ENCODE data around the gene KLHL29.

KLHL29 gene

DNA sequence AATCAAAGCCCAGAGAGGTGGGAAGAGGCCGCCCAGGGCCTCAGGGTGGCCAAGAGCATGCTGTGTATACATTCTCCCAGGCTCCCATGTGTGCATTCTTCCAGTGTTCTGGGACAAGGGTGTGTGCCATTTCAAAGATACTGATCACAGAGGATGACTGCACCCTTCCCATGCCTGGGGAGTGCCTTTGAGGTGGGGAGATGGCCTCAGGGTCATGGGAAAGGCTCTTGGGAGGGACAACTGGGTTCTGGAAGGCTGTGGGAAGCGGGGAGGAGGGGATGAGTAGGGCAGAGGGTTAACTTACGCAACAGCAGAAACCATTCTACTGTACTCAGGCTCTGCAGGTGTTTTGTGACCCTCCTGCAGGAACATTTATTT, 40.9 kb downstream of the KLHL29 start:
- Mint-ChIP-seq H3K36me3 (ENCODE audit: low read depth) (no peaks in the 10 kb centered on the region), H3K4me3 (no peak overlapping the region), H3K4me1 (ENCODE audit: low read depth) (no peaks in the 10 kb centered on the region), H3K9me3 (no peaks in the 10 kb centered on the region), H3K27ac (no peak overlapping the region), H3K27me3 (peaks cover 2% of the 10 kb centered on the region)
- intact Hi-C loops (cut with micrococcal nuclease), result no loop called here

DNA sequence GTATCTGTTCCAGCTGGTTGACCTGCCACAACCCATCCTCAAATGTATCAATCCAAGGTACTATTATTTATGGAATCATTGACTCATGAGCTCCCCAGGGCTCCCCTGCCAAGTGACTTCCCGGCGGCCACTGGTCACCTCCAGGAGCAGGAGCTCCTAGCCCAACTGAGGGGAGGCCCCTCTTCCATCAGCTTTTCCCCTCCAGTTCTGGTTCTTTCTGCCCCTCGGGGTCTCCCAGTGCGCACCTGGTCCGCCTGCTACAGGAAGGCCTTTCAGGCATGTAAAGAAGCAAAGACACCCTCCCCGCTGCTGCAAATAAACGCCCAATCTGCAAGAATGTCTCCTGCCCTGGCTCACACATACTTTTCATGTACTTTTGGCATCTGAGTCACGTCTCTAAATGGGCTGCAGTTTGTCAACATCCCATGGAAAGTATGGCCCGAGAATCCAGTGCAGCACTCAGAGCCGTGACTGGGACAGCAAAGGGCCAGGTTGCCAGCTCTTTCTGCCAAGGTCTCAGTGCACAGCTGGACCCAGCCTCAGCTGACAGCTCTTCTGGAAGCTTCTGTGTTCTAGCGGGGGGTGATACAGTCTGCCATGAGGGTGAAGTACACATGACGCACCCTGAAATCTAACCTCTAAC, 41.4 kb downstream of the KLHL29 start:
- Mint-ChIP-seq H3K4me3 (no peak overlapping the region), H3K9me3 (no peaks in the 10 kb centered on the region), H3K36me3 (ENCODE audit: low read depth) (no peaks in the 10 kb centered on the region), H3K27ac (no peak overlapping the region), H3K4me1 (ENCODE audit: low read depth) (no peaks in the 10 kb centered on the region), H3K27me3 (peaks cover 2% of the 10 kb centered on the region)
- intact Hi-C loops (cut with micrococcal nuclease), result no loop called here

DNA sequence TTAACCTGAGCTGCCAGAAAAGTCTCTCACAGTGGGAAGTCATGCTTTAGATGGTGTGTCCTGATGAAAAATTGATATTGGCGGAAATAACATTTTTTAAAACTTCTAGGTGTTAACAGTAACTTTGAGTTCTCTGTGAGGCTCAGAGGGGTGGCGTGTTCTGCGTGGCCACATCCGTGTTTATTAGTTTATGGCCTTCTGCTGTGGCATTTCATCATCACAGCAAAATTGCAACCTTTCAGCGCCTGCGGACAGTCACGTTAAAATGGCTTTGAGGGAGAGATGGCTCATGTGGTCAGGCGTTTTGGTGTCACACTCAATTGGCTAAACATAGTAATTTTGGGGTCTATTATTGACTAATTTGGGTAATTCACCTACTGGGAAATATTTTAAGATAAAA, 42.4 kb downstream of the KLHL29 start:
- intact Hi-C loops (cut with micrococcal nuclease), result no loop called here
- Mint-ChIP-seq H3K27me3 (peaks cover 3% of the 10 kb centered on the region), H3K27ac (no peak overlapping the region), H3K4me1 (ENCODE audit: low read depth) (no peaks in the 10 kb centered on the region), H3K4me3 (no peak overlapping the region), H3K9me3 (no peaks in the 10 kb centered on the region), H3K36me3 (ENCODE audit: low read depth) (no peaks in the 10 kb centered on the region)

DNA sequence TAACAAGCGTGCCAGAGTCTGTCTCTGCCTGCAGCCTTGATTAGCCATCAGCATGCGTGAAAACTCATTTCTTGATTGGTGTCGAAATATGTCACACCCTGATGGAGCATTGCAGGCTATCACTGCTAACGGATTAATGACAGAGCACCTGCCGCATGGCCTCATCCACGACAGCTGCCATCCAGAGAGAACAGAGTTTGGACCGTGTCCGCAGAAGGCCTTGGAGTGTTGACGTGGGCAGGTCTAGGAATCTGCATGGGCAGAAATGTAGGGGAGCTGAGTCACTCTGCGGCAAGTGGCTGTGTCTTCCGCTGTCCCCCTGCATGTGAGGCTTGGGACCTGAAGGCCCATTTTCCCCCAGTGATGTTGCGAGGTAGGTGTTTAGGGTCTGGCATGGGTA, 43.0 kb downstream of the KLHL29 start:
- Mint-ChIP-seq H3K4me3 (no peak overlapping the region), H3K27ac (no peak overlapping the region), H3K27me3 (peaks cover 7% of the 10 kb centered on the region), H3K9me3 (no peaks in the 10 kb centered on the region), H3K36me3 (ENCODE audit: low read depth) (no peaks in the 10 kb centered on the region), H3K4me1 (ENCODE audit: low read depth) (no peaks in the 10 kb centered on the region)
- intact Hi-C loops (cut with micrococcal nuclease), result no loop called here

DNA sequence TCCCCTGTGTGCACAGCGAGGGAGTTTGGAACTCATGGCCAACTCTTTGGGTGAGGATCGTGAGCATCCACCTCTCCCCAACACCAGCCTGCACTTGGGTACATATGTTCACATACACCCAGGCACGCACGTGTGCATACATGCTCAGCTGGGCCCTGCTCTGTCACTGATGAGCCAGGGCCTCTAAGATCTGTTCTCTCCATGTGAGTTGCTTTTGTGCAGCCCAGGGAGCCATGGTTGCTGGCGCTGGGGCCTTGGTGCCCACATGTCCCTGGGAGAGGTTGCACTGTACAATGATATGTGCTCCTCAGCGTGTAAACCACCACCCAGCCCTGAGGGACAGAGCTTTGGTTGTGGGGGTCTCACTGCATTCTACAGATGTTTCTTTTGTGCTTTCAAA, 44.1 kb downstream of the KLHL29 start:
- intact Hi-C loops (cut with micrococcal nuclease), result no loop called here
- H3K4me1 Mint-ChIP-seq (ENCODE audit: low read depth), result no peaks in the 10 kb centered on the region
- H3K27me3 Mint-ChIP-seq, result peaks cover 9% of the 10 kb centered on the region
- H3K36me3 Mint-ChIP-seq (ENCODE audit: low read depth), result no peaks in the 10 kb centered on the region
- H3K27ac Mint-ChIP-seq, result no peak overlapping the region
- no peak overlapping the region for H3K4me3 Mint-ChIP-seq
- no peaks in the 10 kb centered on the region for H3K9me3 Mint-ChIP-seq

DNA sequence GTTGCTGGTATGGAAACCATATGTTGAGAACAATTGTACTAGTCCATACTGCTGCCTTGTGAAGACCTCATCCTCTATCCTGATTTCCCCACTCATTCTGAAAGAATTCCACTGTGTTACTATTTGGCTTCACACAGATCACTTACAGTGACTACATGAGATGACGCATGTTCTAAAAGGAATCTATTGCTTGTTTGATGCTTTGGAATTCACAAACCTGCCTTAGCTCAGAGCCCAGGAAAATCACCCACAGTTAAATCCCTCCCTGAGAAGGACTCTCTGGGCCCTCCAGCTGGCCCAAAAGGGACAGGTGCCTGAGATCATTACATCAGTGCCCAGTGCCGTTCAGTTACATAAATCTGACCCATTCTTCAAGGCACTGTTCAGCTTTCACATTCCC, 45.3 kb downstream of the KLHL29 start:
- H3K36me3 Mint-ChIP-seq (ENCODE audit: low read depth), result no peaks in the 10 kb centered on the region
- no peak overlapping the region for H3K4me3 Mint-ChIP-seq
- H3K9me3 Mint-ChIP-seq, result no peaks in the 10 kb centered on the region
- no peak overlapping the region for H3K27ac Mint-ChIP-seq
- H3K27me3 Mint-ChIP-seq, result peaks cover 16% of the 10 kb centered on the region
- intact Hi-C loops (cut with micrococcal nuclease), result no loop called here
- H3K4me1 Mint-ChIP-seq (ENCODE audit: low read depth), result no peaks in the 10 kb centered on the region

DNA sequence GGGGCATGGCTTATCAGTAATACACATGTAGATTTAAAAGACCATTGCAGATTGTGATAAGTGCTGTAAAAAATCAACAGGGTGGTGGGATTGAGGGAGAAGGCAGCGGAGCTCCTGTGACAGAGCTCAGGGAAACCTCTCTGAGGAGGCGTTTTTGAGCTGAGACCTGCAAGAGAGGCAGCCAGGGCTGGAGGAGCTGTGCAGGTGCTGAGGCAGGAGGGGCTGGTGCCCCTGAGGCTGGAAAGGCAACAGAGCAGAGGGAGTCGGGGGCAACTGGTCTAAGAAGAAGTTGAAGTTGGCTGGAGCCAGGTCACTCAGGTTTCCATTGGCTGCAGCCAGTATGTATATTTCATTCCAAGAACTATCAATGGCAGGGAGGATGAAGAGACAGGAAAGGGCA, 47.6 kb downstream of the KLHL29 start:
- no peaks in the 10 kb centered on the region for H3K9me3 Mint-ChIP-seq
- peaks cover 5% of the 10 kb centered on the region for H3K4me1 Mint-ChIP-seq (ENCODE audit: low read depth)
- no peak overlapping the region for H3K27ac Mint-ChIP-seq
- intact Hi-C loops (cut with micrococcal nuclease), result no loop called here
- H3K27me3 Mint-ChIP-seq, result peaks cover 28% of the 10 kb centered on the region
- H3K36me3 Mint-ChIP-seq (ENCODE audit: low read depth), result no peaks in the 10 kb centered on the region
- H3K4me3 Mint-ChIP-seq, result no peak overlapping the region

DNA sequence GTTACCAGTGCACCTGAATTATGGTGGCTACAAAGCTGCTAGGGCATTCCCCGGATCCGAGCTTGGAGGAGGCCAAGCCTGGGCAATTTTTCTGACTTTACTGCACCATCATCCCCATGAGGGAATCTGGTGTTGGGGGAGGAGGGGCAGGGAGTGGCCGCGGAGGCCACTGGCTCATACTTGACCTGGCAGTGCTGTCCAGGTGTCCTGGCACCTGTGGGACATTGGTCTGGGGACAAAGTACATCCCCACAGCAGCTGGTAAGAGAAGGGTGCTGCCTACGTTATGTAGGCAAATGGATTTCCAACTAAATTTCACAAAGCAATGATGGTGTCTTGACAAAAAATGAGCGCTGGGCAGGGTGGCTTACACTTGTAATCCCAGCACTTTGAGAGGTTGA, 48.3 kb downstream of the KLHL29 start:
- peaks cover 5% of the 10 kb centered on the region for H3K4me1 Mint-ChIP-seq (ENCODE audit: low read depth)
- H3K9me3 Mint-ChIP-seq, result no peaks in the 10 kb centered on the region
- H3K27me3 Mint-ChIP-seq, result peaks cover 28% of the 10 kb centered on the region
- no peak overlapping the region for H3K27ac Mint-ChIP-seq
- no peaks in the 10 kb centered on the region for H3K36me3 Mint-ChIP-seq (ENCODE audit: low read depth)
- intact Hi-C loops (cut with micrococcal nuclease), result no loop called here
- no peak overlapping the region for H3K4me3 Mint-ChIP-seq

DNA sequence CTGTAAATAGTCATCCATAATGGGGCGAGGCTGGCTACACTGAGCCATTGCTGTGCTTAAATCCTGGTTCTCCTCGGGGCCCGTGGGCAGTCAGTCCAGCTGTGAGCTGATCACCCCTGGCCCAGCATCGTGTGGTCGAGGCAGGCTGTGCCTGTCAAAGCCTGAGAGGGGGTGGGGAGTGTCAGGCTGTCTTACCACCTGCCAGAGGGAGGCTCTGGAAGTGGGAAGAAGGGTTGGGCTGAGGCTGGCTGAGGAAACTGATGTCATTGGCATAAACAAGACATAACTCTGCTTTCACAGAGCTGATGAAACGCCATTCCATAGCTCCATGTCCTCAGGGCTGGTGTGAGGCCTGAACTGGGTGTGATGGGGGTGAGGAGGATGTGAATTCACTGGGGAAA, 49.7 kb downstream of the KLHL29 start:
- H3K4me3 Mint-ChIP-seq, result no peak overlapping the region

DNA sequence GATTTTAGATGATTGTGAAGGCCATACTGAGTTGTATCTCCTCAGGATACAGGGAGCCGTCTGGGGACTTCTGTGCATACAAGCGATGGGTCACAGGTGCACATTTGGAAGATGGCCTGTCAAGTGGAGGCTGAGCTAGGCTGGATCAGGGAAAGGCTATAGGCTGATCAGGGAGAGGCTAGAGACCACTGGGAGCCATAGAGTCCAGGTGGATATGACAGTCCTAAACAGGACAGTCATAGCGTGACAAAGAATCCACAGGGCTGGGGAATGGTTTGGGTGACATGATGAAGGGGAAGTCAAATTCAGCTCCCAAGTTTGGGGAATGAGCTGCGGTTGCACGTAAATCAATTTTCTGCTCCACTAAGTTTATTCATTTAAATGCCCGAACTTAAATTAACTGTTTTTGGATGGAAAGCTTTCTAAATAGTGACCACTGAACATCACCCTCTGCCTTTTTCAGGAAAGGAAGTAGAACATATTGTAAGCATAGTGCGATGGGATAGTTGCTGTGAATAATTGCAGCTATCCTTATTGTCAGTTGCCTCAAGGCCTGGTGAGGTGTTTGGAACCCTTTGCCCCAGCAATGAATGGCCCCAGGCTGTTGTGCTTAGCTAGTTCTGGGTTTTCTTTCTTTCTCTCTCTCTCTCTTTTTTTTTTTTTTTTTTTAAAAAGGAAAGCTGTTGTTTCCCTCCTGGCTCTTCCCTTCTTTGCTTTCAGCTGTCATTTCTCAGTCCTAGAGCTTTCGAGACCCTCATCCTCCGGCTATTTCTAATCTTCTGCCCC, 50.5 kb downstream of the KLHL29 start:
- no peak overlapping the region for H3K4me3 Mint-ChIP-seq
- peaks cover 29% of the 10 kb centered on the region for H3K27me3 Mint-ChIP-seq
- no peak overlapping the region for H3K27ac Mint-ChIP-seq
- H3K4me1 Mint-ChIP-seq (ENCODE audit: low read depth), result peaks cover 5% of the 10 kb centered on the region
- intact Hi-C loops (cut with micrococcal nuclease), result no loop called here
- H3K36me3 Mint-ChIP-seq (ENCODE audit: low read depth), result no peaks in the 10 kb centered on the region
- H3K9me3 Mint-ChIP-seq, result no peaks in the 10 kb centered on the region

More for the DNA sequence above, 49.7 kb downstream of the KLHL29 start:
- no peak overlapping the region for H3K27ac Mint-ChIP-seq
- peaks cover 5% of the 10 kb centered on the region for H3K4me1 Mint-ChIP-seq (ENCODE audit: low read depth)
- intact Hi-C loops (cut with micrococcal nuclease), result no loop called here
- no peaks in the 10 kb centered on the region for H3K36me3 Mint-ChIP-seq (ENCODE audit: low read depth)
- H3K9me3 Mint-ChIP-seq, result no peaks in the 10 kb centered on the region
- peaks cover 29% of the 10 kb centered on the region for H3K27me3 Mint-ChIP-seq

DNA sequence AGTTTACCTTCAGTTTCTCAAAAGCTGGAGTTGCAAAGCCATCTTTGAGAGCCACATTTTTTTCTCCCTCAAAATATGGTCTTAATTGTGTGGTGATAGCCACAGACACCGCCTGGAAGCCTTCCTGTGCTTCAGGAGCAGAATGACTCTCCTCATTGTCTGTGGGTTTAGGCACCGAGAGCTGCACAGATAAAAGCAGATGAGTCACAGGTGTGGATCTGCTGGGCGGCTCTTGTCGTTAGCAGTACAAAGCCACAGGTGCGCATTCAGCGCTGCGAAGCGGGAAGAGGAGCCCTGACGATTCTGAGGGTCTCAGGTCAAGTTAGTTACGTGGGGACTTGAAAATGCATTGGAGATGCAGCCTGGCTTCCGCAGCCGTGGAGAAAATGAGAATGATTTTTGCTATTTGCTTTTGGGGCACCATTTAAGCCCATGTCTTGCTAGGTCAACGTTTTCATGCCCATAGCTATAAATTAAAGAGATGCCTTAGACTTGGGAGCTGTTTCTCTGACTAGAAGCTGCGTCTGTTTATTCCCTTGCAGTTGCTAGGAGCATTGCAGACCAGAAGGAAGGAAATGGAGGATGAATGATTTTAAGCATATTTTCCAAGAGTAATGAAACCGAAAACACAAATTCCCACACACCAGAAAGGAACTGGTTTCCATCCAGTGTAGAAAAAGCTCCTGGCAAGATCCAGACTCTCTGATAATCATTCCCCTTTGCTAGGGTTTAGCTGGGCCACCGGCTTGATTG, 51.5 kb downstream of the KLHL29 start:
- Mint-ChIP-seq H3K27ac (no peak overlapping the region), H3K4me3 (no peak overlapping the region), H3K4me1 (ENCODE audit: low read depth) (peaks cover 5% of the 10 kb centered on the region), H3K36me3 (ENCODE audit: low read depth) (no peaks in the 10 kb centered on the region), H3K27me3 (peaks cover 29% of the 10 kb centered on the region), H3K9me3 (no peaks in the 10 kb centered on the region)
- intact Hi-C loops (cut with micrococcal nuclease), result no loop called here

DNA sequence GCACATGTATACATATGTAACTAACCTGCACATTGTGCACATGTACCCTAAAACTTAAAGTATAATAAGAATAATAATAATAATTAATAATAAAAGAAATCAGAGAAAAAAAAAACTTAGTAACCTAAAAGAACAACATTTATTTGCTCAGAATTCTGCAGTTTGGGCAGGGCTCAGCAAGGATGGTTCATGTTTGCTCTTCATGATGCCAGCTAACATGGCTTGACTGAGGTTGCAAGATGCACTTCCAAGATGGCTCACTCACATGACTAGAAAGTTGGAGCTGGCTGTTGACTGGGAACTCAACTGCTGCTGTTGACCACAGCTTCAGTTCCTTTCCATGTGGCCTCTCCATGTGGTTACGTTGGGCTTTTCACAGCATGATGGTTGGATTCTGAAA, 56.4 kb downstream of the KLHL29 start:
- intact Hi-C loops (cut with micrococcal nuclease), result no loop called here
- Mint-ChIP-seq H3K9me3 (no peaks in the 10 kb centered on the region), H3K27ac (no peak overlapping the region), H3K27me3 (peaks cover 28% of the 10 kb centered on the region), H3K4me1 (ENCODE audit: low read depth) (no peaks in the 10 kb centered on the region), H3K4me3 (no peak overlapping the region), H3K36me3 (ENCODE audit: low read depth) (no peaks in the 10 kb centered on the region)

DNA sequence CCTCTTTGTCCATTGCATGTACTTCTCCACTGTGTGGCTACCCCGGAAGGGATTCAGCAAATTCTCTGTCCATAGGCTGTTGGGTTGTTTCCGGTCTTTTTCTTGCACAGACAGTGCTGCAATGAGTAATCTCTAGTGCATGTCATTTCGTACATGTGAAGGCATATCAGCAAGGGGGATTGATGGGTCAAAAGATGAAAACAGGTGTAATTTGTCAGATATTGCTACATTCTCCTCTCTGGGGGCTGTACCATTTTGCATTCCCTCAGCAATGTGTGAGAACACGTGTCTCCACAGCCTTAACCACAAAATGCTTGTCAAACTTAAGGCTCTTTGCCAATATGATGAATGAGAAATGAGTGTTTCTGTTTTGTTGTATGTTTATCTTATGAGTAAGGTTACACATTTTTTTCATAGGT, 60.5 kb downstream of the KLHL29 start:
- intact Hi-C loops (cut with micrococcal nuclease), result no loop called here
- Mint-ChIP-seq H3K4me3 (no peak overlapping the region), H3K9me3 (no peaks in the 10 kb centered on the region), H3K27ac (no peak overlapping the region), H3K4me1 (ENCODE audit: low read depth) (peaks cover 13% of the 10 kb centered on the region), H3K27me3 (peaks cover 36% of the 10 kb centered on the region), H3K36me3 (ENCODE audit: low read depth) (no peaks in the 10 kb centered on the region)

DNA sequence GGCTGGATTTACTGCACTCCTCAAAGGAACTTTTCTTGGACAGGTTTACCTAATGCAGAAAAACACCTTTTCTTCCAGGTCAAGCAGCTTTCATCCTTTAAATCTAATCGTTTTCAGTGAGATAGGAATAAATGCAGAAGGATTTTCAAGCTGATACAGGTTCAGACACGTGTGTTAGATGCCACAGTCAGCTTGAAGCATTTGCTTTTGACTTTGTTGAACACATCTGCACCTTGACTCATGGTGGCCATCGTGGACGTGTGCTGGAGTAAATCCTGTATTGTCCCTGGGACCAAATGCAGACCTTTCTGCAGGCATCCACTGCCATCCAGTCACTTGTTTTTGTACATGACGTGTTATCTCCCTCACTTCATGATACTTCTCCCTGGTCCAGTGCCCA, 61.9 kb downstream of the KLHL29 start:
- H3K4me3 Mint-ChIP-seq, result no peak overlapping the region
- H3K27ac Mint-ChIP-seq, result no peak overlapping the region
- H3K27me3 Mint-ChIP-seq, result peaks cover 48% of the 10 kb centered on the region
- no peaks in the 10 kb centered on the region for H3K36me3 Mint-ChIP-seq (ENCODE audit: low read depth)
- intact Hi-C loops (cut with micrococcal nuclease), result no loop called here
- peaks cover 21% of the 10 kb centered on the region for H3K4me1 Mint-ChIP-seq (ENCODE audit: low read depth)
- no peaks in the 10 kb centered on the region for H3K9me3 Mint-ChIP-seq
